Measurements from ENCODE around the gene M6PR.
"Not testable (repeated sequence)": the region's sequence is repeated elsewhere in the genome, so short reads cannot be mapped to it uniquely, and the experiment has no call there.

M6PR gene

DNA sequence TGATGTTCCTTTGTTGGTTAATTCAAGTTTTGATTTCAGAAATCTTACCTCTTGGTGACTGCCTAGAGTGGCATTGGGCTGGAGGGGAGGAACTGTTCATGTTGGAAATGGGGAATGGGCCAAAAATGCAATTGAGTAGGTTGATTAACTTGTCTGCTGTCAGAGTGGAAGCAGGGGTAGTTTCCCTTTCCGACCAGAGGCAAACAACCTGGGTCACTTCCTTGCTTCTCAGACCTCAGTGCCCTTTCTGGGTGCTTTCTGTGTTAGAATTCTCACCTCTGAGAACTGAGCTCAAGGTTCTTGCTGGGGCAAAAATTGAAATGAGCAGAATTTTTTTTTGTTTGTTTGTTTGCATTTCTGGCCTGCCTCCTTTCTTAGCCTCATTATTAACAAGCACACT, 2.3 kb upstream of the M6PR start:
- no peak for DNase-seq (ENCODE audit: low read depth in 1 of 2, low spot score in 1 of 2)

GRCh38 chr12:8950702-8951478, 1.4 kb upstream of the M6PR start:
- no peak for DNase-seq (ENCODE audit: low read depth in 1 of 2, low spot score in 1 of 2)

GRCh38 chr12:8950221-8950527, 729 bp upstream of the M6PR start:
- no peak for DNase-seq (ENCODE audit: low read depth in 1 of 2, low spot score in 1 of 2)

DNA sequence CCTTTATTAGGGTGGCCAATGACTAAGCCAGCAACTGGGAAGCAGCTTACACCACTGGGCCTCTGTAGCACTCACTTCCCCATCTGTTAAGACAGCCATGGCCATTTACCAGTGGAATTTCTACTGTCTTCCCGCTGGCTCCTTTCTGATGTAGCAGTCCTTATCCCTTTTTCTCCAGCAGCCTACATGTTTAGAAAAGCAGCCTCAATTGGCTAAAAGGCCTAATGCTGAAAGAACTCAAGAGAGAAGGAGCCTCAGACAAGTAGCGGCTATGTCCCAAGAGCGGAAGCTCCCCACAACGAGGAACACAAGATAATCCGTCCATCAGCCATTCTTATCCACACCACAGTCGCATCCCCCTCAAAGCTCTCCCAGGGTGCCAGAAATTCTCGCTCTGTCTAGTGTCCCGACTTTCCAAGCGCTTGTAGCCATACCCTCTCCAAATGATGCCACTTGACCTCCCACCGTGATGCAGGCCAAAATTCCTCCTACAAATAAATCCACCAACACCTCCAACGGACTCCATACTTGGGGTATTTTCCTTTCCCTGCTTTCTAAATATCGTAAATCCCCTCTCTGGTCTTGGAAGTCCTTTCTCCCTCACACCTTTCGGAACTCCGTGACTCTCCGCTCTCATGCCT, 624 bp downstream of the M6PR start:
- DNase-seq (ENCODE audit: low read depth in 1 of 2, low spot score in 1 of 2) = no peak

DNA sequence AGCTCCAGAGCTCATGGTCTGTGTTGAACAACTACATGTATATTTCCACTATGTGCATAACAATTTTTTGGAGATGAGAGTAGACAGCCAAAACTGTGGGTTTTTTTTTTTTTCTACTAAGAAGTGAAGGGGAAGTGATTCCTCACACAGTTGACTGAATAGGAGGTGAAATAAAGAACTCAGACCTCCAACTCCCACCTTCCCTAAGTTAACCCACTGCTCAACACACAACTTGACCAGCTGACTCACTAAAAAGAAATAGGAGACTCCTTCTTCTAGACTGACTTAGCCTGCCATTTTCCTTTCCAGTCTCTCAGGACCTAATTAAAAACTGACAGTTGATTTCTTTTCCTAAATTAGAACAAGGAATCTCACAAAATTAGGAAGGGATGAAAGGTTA, 1.7 kb downstream of the M6PR start:
- no peak for DNase-seq (ENCODE audit: low read depth in 1 of 2, low spot score in 1 of 2)

DNA sequence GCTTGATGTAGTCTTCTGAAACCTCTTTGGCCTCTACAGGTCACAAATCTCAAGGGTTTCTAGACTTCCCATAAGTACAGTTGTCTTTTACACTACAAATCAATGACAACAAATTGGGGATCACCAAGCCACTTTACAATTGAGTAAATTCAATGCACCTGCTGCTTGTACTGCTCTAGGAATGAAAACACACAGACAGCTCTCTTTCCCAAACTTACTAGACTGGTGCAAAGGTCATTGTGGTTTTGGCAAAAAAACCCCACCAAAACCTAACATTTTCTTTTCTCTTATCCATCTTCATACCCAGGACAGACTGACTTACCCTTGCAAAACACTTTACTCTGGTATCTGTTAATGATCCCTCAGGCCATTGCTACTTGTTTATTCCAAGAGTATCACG, 2.7 kb downstream of the M6PR start:
- DNase-seq (ENCODE audit: low read depth in 1 of 2, low spot score in 1 of 2) = no peak

- no peak for DNase-seq (ENCODE audit: low read depth in 1 of 2, low spot score in 1 of 2)
Observed at GRCh38 chr12:8943565-8944186, 5.8 kb downstream of the M6PR start.

DNA sequence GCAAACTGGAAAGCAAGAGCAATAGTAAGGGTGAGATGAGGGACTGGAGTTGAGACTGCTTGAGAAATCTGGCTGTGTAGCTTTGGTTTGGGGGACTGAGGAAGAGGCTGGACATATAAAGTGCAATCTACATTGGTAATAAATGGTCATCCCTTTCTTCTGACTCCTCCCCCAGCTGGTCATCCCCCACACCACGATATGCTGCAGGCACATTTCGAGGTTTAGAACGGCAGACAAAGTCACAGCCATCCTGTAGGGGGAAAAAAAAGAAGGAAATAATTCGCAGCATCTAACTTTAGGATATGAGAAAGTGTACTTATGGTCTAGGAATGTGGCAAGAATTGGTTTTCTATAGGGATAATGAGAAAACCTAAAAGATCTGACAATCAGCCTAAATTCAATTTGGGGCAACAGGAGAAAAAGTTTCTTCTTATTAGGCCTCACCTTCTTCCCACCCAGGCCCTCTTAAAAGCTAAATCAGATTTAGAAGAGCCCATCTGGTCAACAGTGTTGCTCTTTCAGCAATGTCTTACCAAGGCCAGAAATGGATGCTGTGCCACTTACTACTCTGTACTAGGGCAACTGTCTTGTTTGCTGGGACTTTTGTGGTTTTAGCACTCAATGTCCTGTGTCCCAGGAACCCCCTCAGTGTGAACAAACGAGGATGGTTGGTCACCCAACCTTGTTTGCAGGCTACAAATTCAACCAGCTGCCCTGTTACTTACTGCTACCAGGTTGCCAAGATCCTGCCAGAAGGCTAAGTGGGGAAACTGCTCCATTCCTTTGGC, 7.6 kb downstream of the M6PR start:
- no peak for DNase-seq (ENCODE audit: low read depth in 1 of 2, low spot score in 1 of 2)

- DNase-seq (ENCODE audit: low read depth in 1 of 2, low spot score in 1 of 2) = not testable (repeated sequence)
Observed at GRCh38 chr12:8937842-8938442, 11.5 kb downstream of the M6PR start.

- DNase-seq (ENCODE audit: low read depth in 1 of 2, low spot score in 1 of 2) = no peak
Observed at GRCh38 chr12:8936735-8937134, 12.7 kb downstream of the M6PR start.

- not testable (repeated sequence) for DNase-seq (ENCODE audit: low read depth in 1 of 2, low spot score in 1 of 2)
Observed at GRCh38 chr12:8934080-8934479, 15.4 kb downstream of the M6PR start.

DNA sequence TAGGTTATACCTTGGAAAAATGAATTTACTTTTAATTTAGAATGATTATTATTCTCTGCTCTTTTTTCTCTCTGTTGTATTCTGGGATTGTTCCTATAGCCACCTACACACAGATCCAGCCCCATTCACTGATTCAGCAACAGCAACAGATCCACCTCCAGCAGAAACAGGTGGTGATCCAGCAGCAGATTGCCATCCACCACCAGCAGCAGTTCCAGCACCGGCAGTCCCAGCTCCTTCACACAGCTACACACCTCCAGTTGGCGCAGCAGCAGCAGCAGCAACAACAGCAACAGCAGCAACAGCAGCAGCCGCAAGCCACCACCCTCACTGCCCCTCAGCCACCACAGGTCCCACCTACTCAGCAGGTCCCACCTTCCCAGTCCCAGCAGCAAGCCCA, 17.0 kb downstream of the M6PR start:
- DNase-seq (ENCODE audit: low read depth in 1 of 2, low spot score in 1 of 2) = not testable (repeated sequence)

- not testable (repeated sequence) for DNase-seq (ENCODE audit: low read depth in 1 of 2, low spot score in 1 of 2)
Observed at GRCh38 chr12:8930655-8931323, 18.7 kb downstream of the M6PR start.

DNA sequence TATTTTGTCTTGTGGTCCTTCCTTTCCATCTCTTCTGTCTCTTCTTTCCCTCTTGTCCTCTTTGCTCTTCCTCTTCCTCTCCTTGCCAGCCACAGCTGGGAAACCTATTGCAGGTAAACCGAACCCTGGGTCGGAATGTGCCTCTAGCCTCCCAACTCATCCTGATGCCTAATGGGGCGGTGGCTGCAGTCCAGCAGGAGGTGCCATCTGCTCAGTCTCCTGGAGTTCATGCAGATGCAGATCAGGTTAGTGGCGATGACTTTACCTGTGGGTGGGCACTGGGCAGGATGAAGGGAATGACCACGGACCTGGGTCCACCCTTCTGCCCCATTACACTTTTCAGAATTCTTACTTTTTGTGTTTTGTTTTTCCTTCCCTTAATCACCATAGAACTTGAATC, 26.9 kb downstream of the M6PR start:
- DNase-seq (ENCODE audit: low read depth in 1 of 2, low spot score in 1 of 2) = no peak

GRCh38 chr12:8919643-8920042, 29.8 kb downstream of the M6PR start:
- not testable (repeated sequence) for DNase-seq (ENCODE audit: low read depth in 1 of 2, low spot score in 1 of 2)

- DNase-seq (ENCODE audit: low read depth in 1 of 2, low spot score in 1 of 2) = no peak
Observed at GRCh38 chr12:8917751-8918150, 31.7 kb downstream of the M6PR start.

- DNase-seq (ENCODE audit: low read depth in 1 of 2, low spot score in 1 of 2) = no peak
Observed at GRCh38 chr12:8917031-8917430, 32.4 kb downstream of the M6PR start.

DNA sequence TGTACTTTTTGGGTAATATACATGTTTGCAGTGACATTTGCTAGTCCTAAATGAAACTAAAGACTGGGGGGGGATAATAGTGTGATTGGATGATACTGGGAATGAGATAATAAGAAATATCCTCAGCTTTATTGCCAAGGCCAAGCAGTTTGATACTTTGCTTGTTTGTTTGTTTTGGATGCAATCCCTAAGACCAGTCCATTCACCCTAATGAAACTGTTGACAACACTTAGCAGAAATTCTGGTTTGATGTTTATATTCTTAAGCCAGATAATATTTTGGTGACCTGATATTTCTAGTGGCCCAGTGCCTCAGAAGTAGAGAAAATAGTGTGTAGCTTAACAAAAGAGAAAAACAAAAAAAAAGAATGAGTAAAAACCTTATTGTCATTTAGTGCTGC, 33.3 kb downstream of the M6PR start:
- no peak for DNase-seq (ENCODE audit: low read depth in 1 of 2, low spot score in 1 of 2)

DNA sequence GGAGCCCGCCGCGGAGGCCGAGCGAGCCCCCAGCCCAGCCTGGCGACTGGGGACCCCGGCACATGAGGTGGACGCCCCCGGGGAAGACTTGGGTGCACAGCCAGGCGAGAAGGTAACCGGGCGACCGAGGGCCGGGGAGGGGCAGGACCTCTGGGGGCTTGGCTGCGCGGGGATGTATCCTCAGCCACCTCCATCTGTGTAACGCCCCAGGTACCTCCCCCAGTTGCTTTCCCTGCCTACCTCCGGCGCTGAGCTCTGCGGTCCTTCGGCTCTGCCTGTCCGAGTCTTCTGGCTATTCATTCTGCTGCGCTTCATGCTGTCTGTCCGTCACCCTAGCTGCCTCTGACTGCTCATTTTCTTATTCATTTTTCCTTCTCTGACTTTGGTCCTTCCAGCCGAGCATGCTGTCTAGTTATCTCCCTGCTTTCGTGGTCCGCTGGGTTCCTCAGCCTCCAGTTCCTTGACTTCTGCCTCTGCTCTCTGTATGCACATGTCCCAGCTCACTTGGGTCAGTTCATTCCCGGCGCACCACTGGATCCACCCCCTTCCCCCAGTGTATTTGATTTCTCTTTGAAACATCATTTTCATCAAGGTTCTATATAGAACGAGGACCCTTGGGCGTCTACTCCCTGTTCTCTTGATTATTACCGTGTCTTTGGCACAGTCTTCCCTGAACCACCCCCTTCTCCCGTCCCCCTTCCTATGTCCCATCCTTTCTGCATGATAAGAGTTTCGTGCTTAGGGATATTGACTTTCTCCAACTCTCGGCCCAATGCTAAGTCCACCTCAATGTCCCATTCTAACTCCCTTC, 34.5 kb downstream of the M6PR start:
- DNase-seq (ENCODE audit: low read depth in 1 of 2, low spot score in 1 of 2) = peak; percentile 21 to 25

Measured in stimulated activated CD4-positive, alpha-beta T cell treated with anti-CD3 and anti-CD28 coated beads, Interleukin-15, amount 100 ng/mL, for 1 hour (primary cell).